ENCODE measurements around the gene TSPAN12. TPM values are rescaled to one million over a fixed set of nuclear protein-coding genes. Genes with fewer than 3 reads are reported as not detected.

TSPAN12 gene
- total RNA-seq, 1 experiment from 2014 or later, result 7.4 TPM

DNA sequence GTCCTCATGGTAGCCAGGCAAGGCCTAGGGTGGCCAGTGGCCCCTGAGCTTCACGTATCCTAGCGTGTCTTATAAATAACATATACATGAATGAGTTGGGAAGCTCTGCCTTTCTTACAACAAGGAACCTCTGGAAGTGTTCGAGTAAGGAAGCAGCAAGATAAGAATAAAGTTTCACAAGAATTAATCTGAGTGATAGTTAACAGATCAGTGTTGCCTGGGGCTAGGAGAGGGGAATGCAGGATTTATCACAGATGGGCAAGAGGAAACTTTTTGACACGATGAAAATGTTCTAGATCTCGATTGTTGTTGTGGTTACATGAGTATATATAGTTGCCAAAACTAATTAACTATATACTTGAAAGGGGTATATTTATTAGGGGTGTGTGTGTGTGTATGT, 74.2 kb downstream of the TSPAN12 start:
- Histone ChIP-seq H3K9me3 (ENCODE audit: control insufficient read depth in 1 of 2, insufficient read depth in 1 of 2, low read depth in 1 of 2, low read length in 2 of 2) (no peaks in the 10 kb centered on the region), H2AFZ (ENCODE audit: low read depth, low read length, poor library complexity, severe bottlenecking) (no peak overlapping the region), H3K4me3 (replicated peaks in 1 of 2; ENCODE audit: low read depth in 1 of 2, low read length in 2 of 2) (no peak overlapping the region), H3K4me2 (ENCODE audit: low read length) (no peak overlapping the region), H3K79me2 (ENCODE audit: insufficient read depth, low read length) (no peaks in the 10 kb centered on the region), H3K4me1 (ENCODE audit: control insufficient read depth in 1 of 2, insufficient read depth in 2 of 2, low read length in 2 of 2) (no peaks in the 10 kb centered on the region), H3K9me2 (ENCODE audit: insufficient read depth) (no peaks in the 10 kb centered on the region), H3K36me3 (ENCODE audit: control insufficient read depth in 1 of 2, insufficient read depth in 2 of 2, low read length in 2 of 2) (no peaks in the 10 kb centered on the region), H3K9ac (ENCODE audit: low read length) (no peak overlapping the region), H3K27me3 (ENCODE audit: insufficient read depth, low read length) (no peaks in the 10 kb centered on the region), H4K20me1 (ENCODE audit: insufficient read depth) (no peaks in the 10 kb centered on the region), H3K27ac (ENCODE audit: low read depth, low read length) (no peak overlapping the region)
- RAD21 ChIA-PET (ENCODE audit: low non-redundant PET in 1 of 2, low total read pairs in 2 of 2, uncharacterized antibody in 2 of 2, unreplicated experiment in 2 of 2), result no interaction called here
- intact Hi-C loops (cut with micrococcal nuclease), result no loop called here
- CTCF ChIA-PET, result interaction anchor here (2.1 kb wide), 1 partner anchor 8 kb away, joined by 7 read pairs; no protein-coding TSS in a partner anchor
- TF ChIP-seq EZH2 (IDR thresholded peaks at IDR 0.05) (no peak), ZNF274 (IDR thresholded peaks at IDR 0.05; ENCODE audit: low read depth, low read length) (no peak), SIN3A (IDR thresholded peaks at IDR 0.05; ENCODE audit: low read depth) (no peak), CEBPB (IDR thresholded peaks at IDR 0.05; ENCODE audit: low read depth) (no peak), YY1 (IDR thresholded peaks at IDR 0.05; ENCODE audit: extremely low read depth, insufficient replicate concordance, low read depth, low read length) (no peak)
- TF ChIP-seq, protein P1, sequence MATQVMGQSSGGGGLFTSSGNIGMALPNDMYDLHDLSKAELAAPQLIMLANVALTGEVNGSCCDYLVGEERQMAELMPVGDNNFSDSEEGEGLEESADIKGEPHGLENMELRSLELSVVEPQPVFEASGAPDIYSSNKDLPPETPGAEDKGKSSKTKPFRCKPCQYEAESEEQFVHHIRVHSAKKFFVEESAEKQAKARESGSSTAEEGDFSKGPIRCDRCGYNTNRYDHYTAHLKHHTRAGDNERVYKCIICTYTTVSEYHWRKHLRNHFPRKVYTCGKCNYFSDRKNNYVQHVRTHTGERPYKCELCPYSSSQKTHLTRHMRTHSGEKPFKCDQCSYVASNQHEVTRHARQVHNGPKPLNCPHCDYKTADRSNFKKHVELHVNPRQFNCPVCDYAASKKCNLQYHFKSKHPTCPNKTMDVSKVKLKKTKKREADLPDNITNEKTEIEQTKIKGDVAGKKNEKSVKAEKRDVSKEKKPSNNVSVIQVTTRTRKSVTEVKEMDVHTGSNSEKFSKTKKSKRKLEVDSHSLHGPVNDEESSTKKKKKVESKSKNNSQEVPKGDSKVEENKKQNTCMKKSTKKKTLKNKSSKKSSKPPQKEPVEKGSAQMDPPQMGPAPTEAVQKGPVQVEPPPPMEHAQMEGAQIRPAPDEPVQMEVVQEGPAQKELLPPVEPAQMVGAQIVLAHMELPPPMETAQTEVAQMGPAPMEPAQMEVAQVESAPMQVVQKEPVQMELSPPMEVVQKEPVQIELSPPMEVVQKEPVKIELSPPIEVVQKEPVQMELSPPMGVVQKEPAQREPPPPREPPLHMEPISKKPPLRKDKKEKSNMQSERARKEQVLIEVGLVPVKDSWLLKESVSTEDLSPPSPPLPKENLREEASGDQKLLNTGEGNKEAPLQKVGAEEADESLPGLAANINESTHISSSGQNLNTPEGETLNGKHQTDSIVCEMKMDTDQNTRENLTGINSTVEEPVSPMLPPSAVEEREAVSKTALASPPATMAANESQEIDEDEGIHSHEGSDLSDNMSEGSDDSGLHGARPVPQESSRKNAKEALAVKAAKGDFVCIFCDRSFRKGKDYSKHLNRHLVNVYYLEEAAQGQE (IDR thresholded peaks at IDR 0.05; ENCODE audit: low read depth), result no peak
- TF ChIP-seq, protein P2, sequence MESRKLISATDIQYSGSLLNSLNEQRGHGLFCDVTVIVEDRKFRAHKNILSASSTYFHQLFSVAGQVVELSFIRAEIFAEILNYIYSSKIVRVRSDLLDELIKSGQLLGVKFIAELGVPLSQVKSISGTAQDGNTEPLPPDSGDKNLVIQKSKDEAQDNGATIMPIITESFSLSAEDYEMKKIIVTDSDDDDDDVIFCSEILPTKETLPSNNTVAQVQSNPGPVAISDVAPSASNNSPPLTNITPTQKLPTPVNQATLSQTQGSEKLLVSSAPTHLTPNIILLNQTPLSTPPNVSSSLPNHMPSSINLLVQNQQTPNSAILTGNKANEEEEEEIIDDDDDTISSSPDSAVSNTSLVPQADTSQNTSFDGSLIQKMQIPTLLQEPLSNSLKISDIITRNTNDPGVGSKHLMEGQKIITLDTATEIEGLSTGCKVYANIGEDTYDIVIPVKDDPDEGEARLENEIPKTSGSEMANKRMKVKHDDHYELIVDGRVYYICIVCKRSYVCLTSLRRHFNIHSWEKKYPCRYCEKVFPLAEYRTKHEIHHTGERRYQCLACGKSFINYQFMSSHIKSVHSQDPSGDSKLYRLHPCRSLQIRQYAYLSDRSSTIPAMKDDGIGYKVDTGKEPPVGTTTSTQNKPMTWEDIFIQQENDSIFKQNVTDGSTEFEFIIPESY (IDR thresholded peaks at IDR 0.05; ENCODE audit: extremely low read depth, insufficient replicate concordance, low read length), result no peak
- TF ChIP-seq, protein P3, sequence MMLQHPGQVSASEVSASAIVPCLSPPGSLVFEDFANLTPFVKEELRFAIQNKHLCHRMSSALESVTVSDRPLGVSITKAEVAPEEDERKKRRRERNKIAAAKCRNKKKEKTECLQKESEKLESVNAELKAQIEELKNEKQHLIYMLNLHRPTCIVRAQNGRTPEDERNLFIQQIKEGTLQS (IDR thresholded peaks at IDR 0.05), result no peak
- no peak for ATAC-seq
- POLR2A ChIA-PET, result no interaction called here
- no TSS peak for BruUV-seq (replicated peaks)
- DNase-seq (ENCODE audit: low read depth, low spot score), result no peak
